ENCODE measurements around the gene POU2F2. TPM values are rescaled to one million over a fixed set of nuclear protein-coding genes. Genes with fewer than 3 reads are reported as not detected.

POU2F2 gene
- total and polyA plus RNA-seq, 2 donors (not counting 3 experiments of a cell fraction or from before 2014, with no cell fraction given) = 4.0 to 4.1 TPM

DNA sequence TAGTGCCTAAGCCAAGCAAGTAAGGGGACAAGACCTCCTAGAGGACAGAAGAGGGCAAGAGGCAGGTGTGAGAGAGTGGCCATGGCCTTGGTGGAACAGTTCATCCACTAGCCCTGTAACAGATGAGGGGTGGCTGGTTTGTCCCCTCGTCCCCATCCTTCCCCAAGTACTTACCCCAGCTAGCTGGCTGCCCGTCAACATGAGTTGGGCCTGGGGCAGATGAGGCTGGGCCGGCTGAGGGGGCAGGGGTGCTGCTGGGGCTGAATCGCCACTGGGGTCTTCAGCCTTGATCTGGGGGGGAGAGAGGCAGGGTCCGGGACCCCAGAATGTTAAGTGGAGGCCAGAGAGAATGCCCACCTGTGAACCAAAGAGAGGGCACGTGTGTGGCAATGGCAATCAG lies 15.2 kb downstream of the POU2F2 start:
- Histone ChIP-seq H3K4me2 (ENCODE audit: insufficient read depth, low read length) (no peak overlapping the region), H2AFZ (ENCODE audit: low read depth, low read length) (no peak overlapping the region), H3K4me1 (ENCODE audit: control insufficient read depth, extremely low read depth, insufficient read depth, low read length) (peaks cover 37% of the 10 kb centered on the region), H3K4me3 (replicated peaks in 1 of 3; ENCODE audit: insufficient read depth in 1 of 3, low read depth in 1 of 3, low read length in 3 of 3) (no peak overlapping the region), H3K36me3 (ENCODE audit: control insufficient read depth in 2 of 2, extremely low read depth in 1 of 2, insufficient read depth in 2 of 2, low read length in 2 of 2) (peaks cover 0 to 2% of the 10 kb centered on the region in 2 experiments), H3K27me3 (ENCODE audit: control insufficient read depth in 2 of 2, insufficient read depth in 2 of 2, low read length in 2 of 2) (no peaks in the 10 kb centered on the region), H3K9me3 (replicated peaks; ENCODE audit: control insufficient read depth, insufficient read depth, low read length) (no peaks in the 10 kb centered on the region), H3K27ac (ENCODE audit: insufficient read depth, low read depth, low read length) (no peak overlapping the region), H4K20me1 (replicated peaks; ENCODE audit: control insufficient read depth, extremely low read depth, insufficient read depth, low read length) (no peaks in the 10 kb centered on the region), H3K9ac (replicated peaks; ENCODE audit: extremely low read depth, insufficient read depth, low read length) (no peak overlapping the region), H3K9me1 (replicated peaks; ENCODE audit: control insufficient read depth, extremely low read depth, insufficient read depth, low read length) (no peaks in the 10 kb centered on the region), H3K79me2 (ENCODE audit: control insufficient read depth, insufficient read depth, low read length) (no peaks in the 10 kb centered on the region)
- no peak for DNase-seq (ENCODE audit: low read depth, low spot score)
- POLR2A ChIA-PET = no interaction called here
- no peak for FAIRE-seq
- CTCF ChIA-PET = no interaction called here
- dilution Hi-C loops (cut with MboI; ENCODE audit: extremely low pct_ligation_motif_present, low sequenced_read_pairs) = no loop called here
- no TSS peak for BruUV-seq (replicated peaks)
- intact Hi-C loops (cut with micrococcal nuclease) = no loop called here
- TF ChIP-seq, protein P1, sequence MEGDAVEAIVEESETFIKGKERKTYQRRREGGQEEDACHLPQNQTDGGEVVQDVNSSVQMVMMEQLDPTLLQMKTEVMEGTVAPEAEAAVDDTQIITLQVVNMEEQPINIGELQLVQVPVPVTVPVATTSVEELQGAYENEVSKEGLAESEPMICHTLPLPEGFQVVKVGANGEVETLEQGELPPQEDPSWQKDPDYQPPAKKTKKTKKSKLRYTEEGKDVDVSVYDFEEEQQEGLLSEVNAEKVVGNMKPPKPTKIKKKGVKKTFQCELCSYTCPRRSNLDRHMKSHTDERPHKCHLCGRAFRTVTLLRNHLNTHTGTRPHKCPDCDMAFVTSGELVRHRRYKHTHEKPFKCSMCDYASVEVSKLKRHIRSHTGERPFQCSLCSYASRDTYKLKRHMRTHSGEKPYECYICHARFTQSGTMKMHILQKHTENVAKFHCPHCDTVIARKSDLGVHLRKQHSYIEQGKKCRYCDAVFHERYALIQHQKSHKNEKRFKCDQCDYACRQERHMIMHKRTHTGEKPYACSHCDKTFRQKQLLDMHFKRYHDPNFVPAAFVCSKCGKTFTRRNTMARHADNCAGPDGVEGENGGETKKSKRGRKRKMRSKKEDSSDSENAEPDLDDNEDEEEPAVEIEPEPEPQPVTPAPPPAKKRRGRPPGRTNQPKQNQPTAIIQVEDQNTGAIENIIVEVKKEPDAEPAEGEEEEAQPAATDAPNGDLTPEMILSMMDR (IDR thresholded peaks at IDR 0.05; ENCODE audit: extremely low read depth in 1 of 2, insufficient read depth in 1 of 2, low read depth in 1 of 2, low read length in 2 of 2) = no peak
- TF ChIP-seq JUN (IDR thresholded peaks at IDR 0.05; ENCODE audit: borderline replicate concordance, insufficient read depth, insufficient read length, low read depth) = no peak
- TF ChIP-seq, protein P2, sequence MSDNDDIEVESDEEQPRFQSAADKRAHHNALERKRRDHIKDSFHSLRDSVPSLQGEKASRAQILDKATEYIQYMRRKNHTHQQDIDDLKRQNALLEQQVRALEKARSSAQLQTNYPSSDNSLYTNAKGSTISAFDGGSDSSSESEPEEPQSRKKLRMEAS (IDR thresholded peaks at IDR 0.05; ENCODE audit: insufficient read depth, insufficient read length) = no peak
- no peak for TF ChIP-seq GATA2 (IDR thresholded peaks at IDR 0.05; ENCODE audit: insufficient read depth, insufficient read length, low read depth, low read length)
- TF ChIP-seq POLR2A (IDR thresholded peaks at IDR 0.05; ENCODE audit: low read depth, low read length) = no peak
